SK-N-DZ (cell line): ENCODE results near the gene STK4.

ENCODE experiments used
- DNase-seq: peaks from one replicate; pipeline ENCODE4 v3.0.0-alpha.2; 2015; ENCODE audit warnings: low spot score
- small RNA-seq, 2 experiments: library from RNA; depleted of rRNA; stranded (forward); fragments of <200 nt; gene quantifications; one replicate each; pipeline ENCODE3, GENCODE V24; 2014

The STK4 gene

GRCh38 chr20:45111285-45111684 is 145.0 kb downstream of the STK4 start:
- no peak for DNase-seq

- peak; percentile 35 for DNase-seq
Observed at GRCh38 chr20:45111799-45112471, 145.6 kb downstream of the STK4 start.

- no peak for DNase-seq
Observed at GRCh38 chr20:45112754-45113153, 146.4 kb downstream of the STK4 start.

- DNase-seq = no peak
Observed at GRCh38 chr20:45113865-45114264, 147.6 kb downstream of the STK4 start.

GRCh38 chr20:45114465-45115385 is 148.4 kb downstream of the STK4 start, which contains the start of gene WFDC5:
TSS of gene WFDC5 (minus strand) at chr20:45115174. CDS start at chr20:45115083, 91 bp downstream.
- no peak for DNase-seq

GRCh38 chr20:45115386-45115774 is 149.1 kb downstream of the STK4 start:
- no peak for DNase-seq

GRCh38 chr20:45115829-45116228 is 149.5 kb downstream of the STK4 start:
- DNase-seq = no peak

GRCh38 chr20:45117581-45117980 is 151.3 kb downstream of the STK4 start:
- no peak for DNase-seq

GRCh38 chr20:45118028-45118427 is 151.7 kb downstream of the STK4 start:
- DNase-seq = no peak

GRCh38 chr20:45119556-45120266 is 153.4 kb downstream of the STK4 start:
- DNase-seq = no peak

GRCh38 chr20:45121388-45121787 is 155.1 kb downstream of the STK4 start:
- DNase-seq = no peak

GRCh38 chr20:45124365-45124764 is 158.1 kb downstream of the STK4 start, which contains the start of gene WFDC12:
TSS of gene WFDC12 (minus strand) at chr20:45124465. CDS start at chr20:45124447, 18 bp downstream.
- no peak for DNase-seq

GRCh38 chr20:45128099-45128498 is 161.8 kb downstream of the STK4 start:
- DNase-seq = no peak

Small RNA genes lying within 50 kb of the gene (small RNA-seq; reads per million reads assigned to genes)
- gene RF00019 = 0 reads per million in 2 experiments
